Glomerular visceral epithelial cell (primary cell): ENCODE results near the gene OAS2.

Source experiments
- DNase-seq: peaks from one replicate; pipeline ENCODE4 v3.0.0-alpha.2; 2016; ENCODE audit errors: extremely low spot score

The OAS2 gene

DNA sequence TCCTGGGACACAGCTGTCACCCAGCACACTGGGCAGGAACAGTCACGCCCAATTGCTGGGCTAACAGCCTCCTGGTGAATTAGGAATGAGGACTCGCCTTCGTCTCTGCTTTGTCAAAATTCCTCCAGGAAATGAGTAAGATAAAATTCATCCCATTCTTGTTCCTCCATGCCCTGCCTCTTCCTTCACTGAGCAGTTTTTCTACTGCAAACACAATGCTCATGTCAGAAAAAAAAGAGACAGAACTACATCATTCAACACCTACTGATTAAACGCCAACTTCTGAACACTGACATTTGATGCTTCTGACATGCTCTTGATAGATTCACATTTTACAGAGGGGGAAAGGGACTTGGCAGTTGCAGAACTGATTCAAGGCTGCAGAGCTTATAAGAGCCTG is 40.7 kb downstream of the OAS2 start:
- DNase-seq, result no peak

DNA sequence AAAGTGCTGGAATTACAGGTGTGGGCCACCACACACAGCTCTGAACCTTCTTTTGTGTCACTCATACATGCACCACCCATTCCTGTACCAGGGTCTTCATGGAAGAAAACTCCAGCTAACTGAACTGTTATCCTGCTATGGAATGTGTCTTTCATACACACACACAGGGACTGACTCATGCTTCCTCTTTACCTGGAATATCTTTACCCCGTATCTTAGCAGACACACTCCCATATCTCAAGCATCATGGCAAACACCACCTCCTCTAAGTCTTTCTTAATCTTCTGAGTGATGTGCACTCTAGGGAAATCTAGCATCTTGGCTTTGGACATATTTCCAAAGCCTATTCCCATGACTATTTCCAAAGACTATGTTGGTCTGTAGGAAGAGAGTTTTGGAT is 43.2 kb downstream of the OAS2 start:
- no peak for DNase-seq

DNA sequence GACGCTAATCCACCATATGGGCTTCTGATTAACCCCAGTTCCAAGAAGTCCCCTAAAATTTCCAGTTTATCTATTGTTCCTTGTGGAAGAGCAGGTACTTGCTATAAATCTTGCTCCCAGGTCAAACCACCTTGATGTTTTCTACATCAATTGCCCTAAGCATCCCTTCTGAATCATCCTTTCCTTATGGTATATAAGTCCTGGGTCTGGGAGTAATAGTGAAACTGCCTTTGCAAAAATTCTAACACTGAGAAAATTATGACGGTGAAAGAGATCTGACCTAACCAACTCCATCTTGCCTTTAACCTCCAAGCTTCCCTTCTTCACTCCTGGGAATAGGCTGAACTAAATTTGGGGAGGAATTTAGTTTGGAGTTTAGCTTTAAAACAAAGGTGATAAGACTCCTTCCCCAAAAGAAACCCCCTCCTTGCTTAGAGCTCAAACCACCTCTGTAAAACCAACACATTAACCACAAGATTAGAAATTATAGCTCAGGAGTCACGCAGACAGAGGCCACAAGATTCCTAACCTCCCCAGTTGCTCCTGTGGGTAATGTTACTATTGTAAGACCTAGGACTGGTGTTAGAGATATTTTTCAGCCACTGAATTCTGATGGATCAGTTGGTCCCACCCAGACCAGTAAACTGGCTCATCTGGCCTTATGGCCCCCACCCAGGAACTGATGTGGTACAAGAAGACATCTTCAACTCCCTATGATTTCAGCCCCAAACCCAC is 44.4 kb downstream of the OAS2 start:
- DNase-seq, result no peak

DNA sequence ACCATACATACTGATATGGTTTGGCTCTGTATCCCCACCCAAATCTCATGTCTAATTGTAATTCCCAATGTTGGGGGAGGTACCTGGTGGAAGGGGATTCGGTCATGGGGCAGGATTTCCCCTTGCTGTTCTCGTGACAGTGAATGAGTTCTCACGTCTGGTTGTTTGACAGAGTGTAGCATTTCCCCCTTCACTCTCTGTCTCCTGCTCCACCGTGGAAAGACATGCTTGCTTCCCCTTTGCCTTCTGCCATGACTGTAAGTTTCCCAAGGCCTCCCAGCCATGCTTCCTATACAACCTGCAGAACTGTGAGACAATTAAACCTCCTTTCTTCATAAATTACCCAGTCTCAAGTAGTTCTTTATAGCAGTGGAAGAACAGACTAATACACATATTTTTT is 49.4 kb downstream of the OAS2 start:
- DNase-seq, result no peak

GRCh38 chr12:113030875-113031525 is 52.7 kb downstream of the OAS2 start:
- DNase-seq, result peak; percentile 72

GRCh38 chr12:113039911-113040445 is 61.7 kb downstream of the OAS2 start:
- no peak for DNase-seq

DNA sequence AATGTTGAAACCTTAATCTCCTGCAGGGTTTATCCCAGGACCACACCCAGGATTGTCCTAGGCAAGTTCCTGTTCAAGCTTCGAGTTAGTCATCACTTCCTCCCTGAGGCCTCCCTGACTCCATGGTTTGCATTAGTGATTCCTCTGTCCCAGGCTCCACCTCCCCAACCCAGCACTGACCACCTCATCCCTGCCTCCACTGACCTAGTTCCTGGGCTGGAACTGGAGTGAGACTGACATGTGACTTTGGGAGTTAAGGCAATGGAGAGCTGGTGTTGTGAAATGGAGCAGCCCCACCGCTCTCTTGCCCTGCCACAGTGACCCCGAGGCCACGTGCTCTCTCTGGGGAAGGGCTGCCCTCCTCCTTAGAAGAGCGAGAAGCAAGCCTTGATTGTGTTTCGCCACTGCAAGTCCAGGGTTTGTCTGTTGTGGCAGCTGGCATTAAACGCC is 62.4 kb downstream of the OAS2 start:
- DNase-seq, result peak; percentile 59

- DNase-seq, result no peak
Measured at GRCh38 chr12:113041560-113041959, 63.2 kb downstream of the OAS2 start.

DNA sequence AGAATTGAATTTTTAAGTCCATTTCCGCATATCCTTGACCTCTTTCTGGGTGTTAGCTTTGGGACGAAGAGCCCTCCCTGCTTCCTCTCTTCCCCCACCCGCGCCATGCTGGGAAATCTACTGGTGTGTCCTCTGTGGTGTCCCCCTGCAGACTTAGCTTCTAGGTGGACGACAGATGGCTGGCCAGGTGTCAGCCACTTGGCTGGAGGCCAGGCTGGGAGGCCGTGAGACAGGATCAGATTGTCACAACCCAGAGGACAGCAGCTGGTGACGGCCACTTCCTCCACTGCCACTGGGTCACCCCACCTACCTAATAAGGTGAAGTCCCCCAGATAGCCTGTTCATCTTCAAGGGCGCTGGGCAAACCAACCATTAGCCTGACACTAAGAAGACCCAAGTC is 64.9 kb downstream of the OAS2 start:
- DNase-seq, result no peak

DNA sequence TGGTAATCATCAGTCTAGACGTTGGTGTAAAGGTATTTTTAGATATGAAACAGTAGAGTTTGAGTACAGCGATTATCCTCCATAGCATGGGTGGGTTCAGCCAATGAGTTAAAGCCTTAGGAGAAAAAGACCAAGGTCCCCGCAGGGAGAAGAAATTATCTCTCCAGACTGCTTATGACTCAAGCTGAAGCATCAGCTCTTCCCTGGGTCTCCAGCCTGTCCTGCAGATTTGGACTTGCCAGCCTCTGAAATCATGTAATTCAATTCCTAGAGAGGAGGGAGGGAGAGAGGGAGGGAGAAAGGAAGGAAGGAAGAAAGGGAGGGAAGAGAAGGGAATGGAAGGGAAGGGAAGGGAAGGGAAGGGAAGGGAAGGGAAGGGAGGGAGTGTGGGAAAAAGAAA is 66.2 kb downstream of the OAS2 start:
- no peak for DNase-seq

DNA sequence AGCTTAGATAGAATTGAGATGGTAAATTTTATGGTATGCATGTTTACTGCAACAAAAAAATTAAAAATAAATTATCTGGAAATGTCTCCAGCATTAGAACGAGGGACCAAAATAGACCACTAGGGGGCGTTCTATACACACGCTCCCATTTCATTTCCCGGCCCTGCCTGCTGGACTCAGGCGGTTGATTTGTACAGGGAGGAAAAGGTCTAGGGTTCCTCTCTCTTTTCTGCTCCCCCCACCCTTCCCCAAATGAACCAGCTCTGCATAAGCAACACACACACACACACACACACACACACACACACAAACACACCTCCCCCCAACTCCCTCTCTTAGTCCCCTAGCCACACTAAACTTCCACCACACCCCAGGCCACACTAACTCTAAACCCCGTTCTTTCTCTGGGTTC is 70.4 kb downstream of the OAS2 start:
- peak; percentile 64 for DNase-seq

- DNase-seq, result peak; percentile 71
Measured at GRCh38 chr12:113049976-113050742, 71.8 kb downstream of the OAS2 start.

- DNase-seq, result no peak
Measured at GRCh38 chr12:113050795-113051194, 72.5 kb downstream of the OAS2 start.

- no peak for DNase-seq
Measured at GRCh38 chr12:113051759-113052158, 73.4 kb downstream of the OAS2 start.

- no peak for DNase-seq
Measured at GRCh38 chr12:113052326-113052725, 74.0 kb downstream of the OAS2 start.

DNA sequence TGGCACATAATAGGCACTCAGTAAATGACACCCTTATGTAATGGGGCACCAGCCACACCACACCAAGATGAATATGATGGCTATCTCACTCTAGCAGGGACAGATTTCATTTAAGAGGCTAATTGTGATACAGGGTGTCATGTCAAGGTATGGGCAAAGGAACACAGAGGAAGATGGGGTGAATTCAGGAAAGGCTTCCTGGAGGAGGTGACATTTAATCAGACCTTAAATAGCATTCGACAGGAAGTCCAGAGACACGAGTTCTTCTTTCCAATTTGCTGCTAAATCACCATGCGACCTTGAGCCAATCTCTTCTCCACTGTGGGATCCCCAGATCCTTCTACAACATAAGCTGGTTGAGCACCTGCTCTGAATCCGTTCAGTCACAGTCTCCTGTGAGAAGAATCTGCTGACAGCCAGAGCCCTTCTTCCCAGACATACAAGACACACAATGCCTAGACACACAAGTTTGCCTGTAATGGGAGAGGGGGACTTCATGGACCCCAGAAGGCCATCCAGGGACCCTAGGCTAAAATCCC is 76.7 kb downstream of the OAS2 start:
- DNase-seq, result no peak

DNA sequence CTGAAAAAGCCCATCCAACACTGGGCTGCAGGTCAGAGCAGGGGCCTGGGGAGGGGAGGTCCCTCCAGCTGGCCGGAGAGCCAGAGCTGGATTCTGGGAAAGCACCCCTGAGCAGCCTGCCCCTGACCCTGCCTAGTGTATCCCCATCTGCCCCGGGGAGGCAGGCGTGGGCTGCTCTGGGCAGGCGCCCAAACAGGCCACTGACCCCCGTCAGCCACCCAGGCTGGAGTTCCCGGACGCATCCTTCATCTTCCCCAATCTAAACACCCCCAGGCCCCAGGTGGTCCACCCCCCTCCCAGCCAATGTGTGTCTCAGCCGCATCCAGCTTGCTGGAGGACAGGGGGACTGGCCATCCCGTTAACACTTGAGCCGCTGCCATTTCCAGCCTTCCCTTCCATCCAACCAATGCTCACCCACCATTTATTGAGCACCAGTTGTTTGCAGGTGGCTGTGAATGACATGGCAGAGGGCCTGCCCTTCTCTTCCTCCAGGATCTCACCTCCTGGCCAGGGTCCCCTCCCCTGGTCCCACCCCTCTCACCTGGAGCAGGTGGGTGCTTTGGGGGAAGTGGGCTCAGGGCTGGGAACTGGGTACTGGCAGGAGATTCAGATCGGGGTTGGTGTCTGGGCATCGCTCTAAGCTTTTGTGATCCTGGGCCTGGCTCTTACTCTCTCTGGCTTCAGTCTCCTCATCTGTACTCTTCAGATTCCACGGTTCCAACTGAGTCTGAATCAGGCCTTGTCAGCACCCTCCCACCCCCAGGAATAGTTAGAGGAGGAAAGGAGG is 77.5 kb downstream of the OAS2 start:
- no peak for DNase-seq

DNA sequence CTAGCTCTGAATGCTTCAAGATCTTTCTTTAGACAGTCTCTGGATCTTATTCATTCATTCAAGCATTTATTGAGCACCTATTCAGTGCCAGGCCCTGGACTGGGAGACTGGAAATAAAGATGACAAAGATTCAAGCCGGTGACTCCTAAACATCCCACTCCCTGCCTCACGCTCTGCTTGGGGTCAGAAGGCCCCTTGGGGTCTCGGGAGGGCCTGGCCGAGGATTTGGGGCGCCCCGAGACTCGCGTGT is 78.0 kb downstream of the OAS2 start:
- no peak for DNase-seq

GRCh38 chr12:113056631-113057488 is 78.5 kb downstream of the OAS2 start, which contains the start of gene DTX1:
Gene DTX1 (plus strand): TSS chr12:113056730. CDS start chr12:113058193, 1,463 bp downstream.
- no peak for DNase-seq
